ENCODE data around the gene SFMBT1. TPM values are rescaled to one million over a fixed set of nuclear protein-coding genes. Genes with fewer than 3 reads are reported as not detected.

SFMBT1 gene
- polyA plus RNA-seq, 2 donors = 2.3 to 3.7 TPM

GRCh38 chr3:53074366-53074696 is 28.5 kb upstream of the SFMBT1 start:
- Histone ChIP-seq H3K4me1 (ENCODE audit: control insufficient read depth in 2 of 2, insufficient read depth in 2 of 2, low read length in 1 of 2) (peaks cover 0 to 10% of the 10 kb centered on the region in 2 donors), H3K36me3 (ENCODE audit: control insufficient read depth in 2 of 2, insufficient read depth in 2 of 2, low read length in 1 of 2) (no peaks in the 10 kb centered on the region), H3K9me3 (ENCODE audit: control insufficient read depth in 2 of 2, insufficient read depth in 1 of 2, low read depth in 1 of 2, low read length in 1 of 2) (no peaks in the 10 kb centered on the region), H3K27me3 (ENCODE audit: control insufficient read depth in 1 of 2, insufficient read depth in 2 of 2, low read length in 2 of 2) (no peaks in the 10 kb centered on the region), H3K4me3 (ENCODE audit: low read depth in 1 of 2, low read length in 2 of 2) (no peak overlapping the region), H3K27ac (ENCODE audit: low read depth in 2 of 2, low read length in 1 of 2) (no peak overlapping the region)
- 94 to 100% methylated on average over 1 of the region's 1 CpG for WGBS, 2 donors

GRCh38 chr3:53073553-53074365 is 27.9 kb upstream of the SFMBT1 start:
- no peaks in the 10 kb centered on the region for H3K9me3 ChIP-seq (ENCODE audit: control insufficient read depth in 2 of 2, insufficient read depth in 1 of 2, low read depth in 1 of 2, low read length in 1 of 2)
- WGBS, 2 donors = 59% methylated on average over 16 to 17 of the region's 17 CpGs
- peak overlapping the region; percentile 63 to 69 for H3K4me3 ChIP-seq (ENCODE audit: low read depth in 1 of 2, low read length in 2 of 2)
- H3K27me3 ChIP-seq (ENCODE audit: control insufficient read depth in 1 of 2, insufficient read depth in 2 of 2, low read length in 2 of 2) = no peaks in the 10 kb centered on the region
- no peaks in the 10 kb centered on the region for H3K36me3 ChIP-seq (ENCODE audit: control insufficient read depth in 2 of 2, insufficient read depth in 2 of 2, low read length in 1 of 2)
- peak overlapping the region; percentile 5 to 7 for H3K27ac ChIP-seq (ENCODE audit: low read depth in 2 of 2, low read length in 1 of 2)
- peaks cover 0 to 10% of the 10 kb centered on the region in 2 donors for H3K4me1 ChIP-seq (ENCODE audit: control insufficient read depth in 2 of 2, insufficient read depth in 2 of 2, low read length in 1 of 2)

- H3K4me1 ChIP-seq (ENCODE audit: control insufficient read depth in 2 of 2, insufficient read depth in 2 of 2, low read length in 1 of 2) = peaks cover 0 to 10% of the 10 kb centered on the region in 2 donors
- H3K27ac ChIP-seq (ENCODE audit: low read depth in 2 of 2, low read length in 1 of 2) = peak overlapping the region; percentile 7 to 36
- peak overlapping the region; percentile 63 to 69 for H3K4me3 ChIP-seq (ENCODE audit: low read depth in 1 of 2, low read length in 2 of 2)
- 3% methylated on average over 32 of the region's 32 CpGs for WGBS, 2 donors
- H3K9me3 ChIP-seq (ENCODE audit: control insufficient read depth in 2 of 2, insufficient read depth in 1 of 2, low read depth in 1 of 2, low read length in 1 of 2) = no peaks in the 10 kb centered on the region
- no peaks in the 10 kb centered on the region for H3K27me3 ChIP-seq (ENCODE audit: control insufficient read depth in 1 of 2, insufficient read depth in 2 of 2, low read length in 2 of 2)
- no peaks in the 10 kb centered on the region for H3K36me3 ChIP-seq (ENCODE audit: control insufficient read depth in 2 of 2, insufficient read depth in 2 of 2, low read length in 1 of 2)
These were observed 27.0 kb upstream of the SFMBT1 start for GRCh38 chr3:53072653-53073552.

- WGBS, 2 donors = 80 to 81% methylated on average over 11 of the region's 11 CpGs
- no peaks in the 10 kb centered on the region for H3K27me3 ChIP-seq (ENCODE audit: control insufficient read depth in 1 of 2, insufficient read depth in 2 of 2, low read length in 2 of 2)
- H3K27ac ChIP-seq (ENCODE audit: low read depth in 2 of 2, low read length in 1 of 2) = no peak overlapping the region
These were observed 26.1 kb upstream of the SFMBT1 start for GRCh38 chr3:53071882-53072431.

GRCh38 chr3:53069422-53070068 is 23.7 kb upstream of the SFMBT1 start:
- Histone ChIP-seq H3K4me1 (ENCODE audit: control insufficient read depth in 2 of 2, insufficient read depth in 2 of 2, low read length in 1 of 2) (peaks cover 0 to 6% of the 10 kb centered on the region in 2 donors), H3K27me3 (ENCODE audit: control insufficient read depth in 1 of 2, insufficient read depth in 2 of 2, low read length in 2 of 2) (no peaks in the 10 kb centered on the region), H3K27ac (ENCODE audit: low read depth in 2 of 2, low read length in 1 of 2) (no peak overlapping the region), H3K4me3 (ENCODE audit: low read depth in 1 of 2, low read length in 2 of 2) (no peak overlapping the region), H3K9me3 (ENCODE audit: control insufficient read depth in 2 of 2, insufficient read depth in 1 of 2, low read depth in 1 of 2, low read length in 1 of 2) (no peaks in the 10 kb centered on the region), H3K36me3 (ENCODE audit: control insufficient read depth in 2 of 2, insufficient read depth in 2 of 2, low read length in 1 of 2) (no peaks in the 10 kb centered on the region)
- WGBS, 2 donors = 71 to 77% methylated on average over 4 of the region's 4 CpGs

More at GRCh38 chr3:53071882-53072431, 26.1 kb upstream of the SFMBT1 start:
- Histone ChIP-seq H3K4me1 (ENCODE audit: control insufficient read depth in 2 of 2, insufficient read depth in 2 of 2, low read length in 1 of 2) (peaks cover 0 to 10% of the 10 kb centered on the region in 2 donors), H3K4me3 (ENCODE audit: low read depth in 1 of 2, low read length in 2 of 2) (no peak overlapping the region), H3K9me3 (ENCODE audit: control insufficient read depth in 2 of 2, insufficient read depth in 1 of 2, low read depth in 1 of 2, low read length in 1 of 2) (no peaks in the 10 kb centered on the region), H3K36me3 (ENCODE audit: control insufficient read depth in 2 of 2, insufficient read depth in 2 of 2, low read length in 1 of 2) (no peaks in the 10 kb centered on the region)

- Histone ChIP-seq H3K27me3 (ENCODE audit: control insufficient read depth in 1 of 2, insufficient read depth in 2 of 2, low read length in 2 of 2) (no peaks in the 10 kb centered on the region), H3K36me3 (ENCODE audit: control insufficient read depth in 2 of 2, insufficient read depth in 2 of 2, low read length in 1 of 2) (no peaks in the 10 kb centered on the region), H3K4me1 (ENCODE audit: control insufficient read depth in 2 of 2, insufficient read depth in 2 of 2, low read length in 1 of 2) (peaks cover 0 to 6% of the 10 kb centered on the region in 2 donors), H3K27ac (ENCODE audit: low read depth in 2 of 2, low read length in 1 of 2) (no peak overlapping the region), H3K9me3 (ENCODE audit: control insufficient read depth in 2 of 2, insufficient read depth in 1 of 2, low read depth in 1 of 2, low read length in 1 of 2) (no peaks in the 10 kb centered on the region), H3K4me3 (ENCODE audit: low read depth in 1 of 2, low read length in 2 of 2) (no peak overlapping the region)
- 89 to 95% methylated on average over 3 of the region's 3 CpGs for WGBS, 2 donors
These were observed 22.3 kb upstream of the SFMBT1 start for GRCh38 chr3:53068176-53068575.

GRCh38 chr3:53067567-53067966 is 21.7 kb upstream of the SFMBT1 start:
- Histone ChIP-seq H3K4me3 (ENCODE audit: low read depth in 1 of 2, low read length in 2 of 2) (no peak overlapping the region), H3K4me1 (ENCODE audit: control insufficient read depth in 2 of 2, insufficient read depth in 2 of 2, low read length in 1 of 2) (peaks cover 0 to 5% of the 10 kb centered on the region in 2 donors), H3K36me3 (ENCODE audit: control insufficient read depth in 2 of 2, insufficient read depth in 2 of 2, low read length in 1 of 2) (no peaks in the 10 kb centered on the region), H3K27ac (ENCODE audit: low read depth in 2 of 2, low read length in 1 of 2) (no peak overlapping the region), H3K27me3 (ENCODE audit: control insufficient read depth in 1 of 2, insufficient read depth in 2 of 2, low read length in 2 of 2) (no peaks in the 10 kb centered on the region), H3K9me3 (ENCODE audit: control insufficient read depth in 2 of 2, insufficient read depth in 1 of 2, low read depth in 1 of 2, low read length in 1 of 2) (no peaks in the 10 kb centered on the region)
- WGBS, 2 donors = 72% methylated on average over 3 of the region's 3 CpGs

GRCh38 chr3:53065841-53066480 is 20.1 kb upstream of the SFMBT1 start:
- no peaks in the 10 kb centered on the region for H3K36me3 ChIP-seq (ENCODE audit: control insufficient read depth in 2 of 2, insufficient read depth in 2 of 2, low read length in 1 of 2)
- H3K4me1 ChIP-seq (ENCODE audit: control insufficient read depth in 2 of 2, insufficient read depth in 2 of 2, low read length in 1 of 2) = no peaks in the 10 kb centered on the region
- no peaks in the 10 kb centered on the region for H3K27me3 ChIP-seq (ENCODE audit: control insufficient read depth in 1 of 2, insufficient read depth in 2 of 2, low read length in 2 of 2)
- H3K27ac ChIP-seq (ENCODE audit: low read depth in 2 of 2, low read length in 1 of 2) = no peak overlapping the region
- 85 to 87% methylated on average over 7 of the region's 7 CpGs for WGBS, 2 donors
- no peak overlapping the region for H3K4me3 ChIP-seq (ENCODE audit: low read depth in 1 of 2, low read length in 2 of 2)
- H3K9me3 ChIP-seq (ENCODE audit: control insufficient read depth in 2 of 2, insufficient read depth in 1 of 2, low read depth in 1 of 2, low read length in 1 of 2) = no peaks in the 10 kb centered on the region

GRCh38 chr3:53062905-53063304 is 17.0 kb upstream of the SFMBT1 start:
- Histone ChIP-seq H3K27ac (ENCODE audit: low read depth in 2 of 2, low read length in 1 of 2) (no peak overlapping the region), H3K36me3 (ENCODE audit: control insufficient read depth in 2 of 2, insufficient read depth in 2 of 2, low read length in 1 of 2) (no peaks in the 10 kb centered on the region), H3K27me3 (ENCODE audit: control insufficient read depth in 1 of 2, insufficient read depth in 2 of 2, low read length in 2 of 2) (no peaks in the 10 kb centered on the region), H3K9me3 (ENCODE audit: control insufficient read depth in 2 of 2, insufficient read depth in 1 of 2, low read depth in 1 of 2, low read length in 1 of 2) (no peaks in the 10 kb centered on the region), H3K4me1 (ENCODE audit: control insufficient read depth in 2 of 2, insufficient read depth in 2 of 2, low read length in 1 of 2) (no peaks in the 10 kb centered on the region), H3K4me3 (ENCODE audit: low read depth in 1 of 2, low read length in 2 of 2) (no peak overlapping the region)
- 87 to 90% methylated on average over 2 of the region's 2 CpGs for WGBS, 2 donors

All from esophagus (tissue), 2 donors.